Keratinocyte (primary cell): ENCODE data around the gene BRD3OS.

ENCODE experiments used
- EZH2 ChIP-seq: IDR thresholded peaks from one replicate; pipeline ENCODE4 v1.6.1; 2012; ENCODE audit warnings: inconsistent platforms, mild to moderate bottlenecking, low read length, moderate library complexity
- TF ChIP-seq, protein P1 (sequence below), 3 experiments: IDR thresholded peaks in 1 of 3; conservative IDR thresholded peaks in 1 of 3; optimal IDR thresholded peaks in 1 of 3; 2 replicates in 2 of 3; 3 replicates in 1 of 3; pipeline versions ENCODE3 to v1.5.1; 2011; ENCODE audit warnings: low read length in 3 of 3, mild to moderate bottlenecking in 3 of 3, moderate library complexity in 2 of 3, control low read depth in 1 of 3, inconsistent platforms in 1 of 3; ENCODE audit not compliant: insufficient read depth in 2 of 3; ENCODE audit errors: extremely low read depth in 1 of 3

GRCh38 chr9:134028575-134029247 is 3.4 kb downstream of the BRD3OS start:
- TF ChIP-seq, protein P1, sequence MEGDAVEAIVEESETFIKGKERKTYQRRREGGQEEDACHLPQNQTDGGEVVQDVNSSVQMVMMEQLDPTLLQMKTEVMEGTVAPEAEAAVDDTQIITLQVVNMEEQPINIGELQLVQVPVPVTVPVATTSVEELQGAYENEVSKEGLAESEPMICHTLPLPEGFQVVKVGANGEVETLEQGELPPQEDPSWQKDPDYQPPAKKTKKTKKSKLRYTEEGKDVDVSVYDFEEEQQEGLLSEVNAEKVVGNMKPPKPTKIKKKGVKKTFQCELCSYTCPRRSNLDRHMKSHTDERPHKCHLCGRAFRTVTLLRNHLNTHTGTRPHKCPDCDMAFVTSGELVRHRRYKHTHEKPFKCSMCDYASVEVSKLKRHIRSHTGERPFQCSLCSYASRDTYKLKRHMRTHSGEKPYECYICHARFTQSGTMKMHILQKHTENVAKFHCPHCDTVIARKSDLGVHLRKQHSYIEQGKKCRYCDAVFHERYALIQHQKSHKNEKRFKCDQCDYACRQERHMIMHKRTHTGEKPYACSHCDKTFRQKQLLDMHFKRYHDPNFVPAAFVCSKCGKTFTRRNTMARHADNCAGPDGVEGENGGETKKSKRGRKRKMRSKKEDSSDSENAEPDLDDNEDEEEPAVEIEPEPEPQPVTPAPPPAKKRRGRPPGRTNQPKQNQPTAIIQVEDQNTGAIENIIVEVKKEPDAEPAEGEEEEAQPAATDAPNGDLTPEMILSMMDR (optimal IDR thresholded peaks at IDR 0.05 in 1 of 3, IDR thresholded peaks at IDR 0.05 in 1 of 3, conservative IDR thresholded peaks at IDR 0.05 in 1 of 3; ENCODE audit: extremely low read depth in 1 of 3, insufficient read depth in 2 of 3, low read length in 3 of 3) = no peak
- TF ChIP-seq EZH2 = no peak
